Body of pancreas (tissue), 4 donors: ENCODE results near the gene MFAP3.

Source experiments
- CTCF ChIP-seq, 7 experiments: fragments of 450-650 bp in 4 of 7; fragments of 200-600 bp in 3 of 7; sonication (generic) in 3 of 7; IDR thresholded peaks; one replicate each; pipeline ENCODE4 v1.5.1; 2016 to 2019; ENCODE audit warnings: antibody characterized with exemption in 7 of 7
- POLR2A ChIP-seq, 3 donors: fragments of 450-650 bp; IDR thresholded peaks; one replicate each; pipeline ENCODE4 v1.6.1; 2016; ENCODE audit warnings: antibody characterized with exemption in 3 of 3, mild to moderate bottlenecking in 2 of 3

- TF ChIP-seq CTCF (IDR thresholded peaks at IDR 0.05), result no peak
- no peak for TF ChIP-seq POLR2A (IDR thresholded peaks at IDR 0.05)
Measured at GRCh38 chr5:154076240-154076922, 37.6 kb downstream of the MFAP3 start.
